NCI-H69 (cell line): ENCODE data around the gene DIS3L2.
"Not testable (repeated sequence)": the region's sequence is repeated elsewhere in the genome, so short reads cannot be mapped to it uniquely, and the experiment has no call there.

Experiments used
- DNase-seq: peaks from one replicate; lab custom pipeline; 2025; lab: John Stamatoyannopoulos, UW

Gene DIS3L2

DNA sequence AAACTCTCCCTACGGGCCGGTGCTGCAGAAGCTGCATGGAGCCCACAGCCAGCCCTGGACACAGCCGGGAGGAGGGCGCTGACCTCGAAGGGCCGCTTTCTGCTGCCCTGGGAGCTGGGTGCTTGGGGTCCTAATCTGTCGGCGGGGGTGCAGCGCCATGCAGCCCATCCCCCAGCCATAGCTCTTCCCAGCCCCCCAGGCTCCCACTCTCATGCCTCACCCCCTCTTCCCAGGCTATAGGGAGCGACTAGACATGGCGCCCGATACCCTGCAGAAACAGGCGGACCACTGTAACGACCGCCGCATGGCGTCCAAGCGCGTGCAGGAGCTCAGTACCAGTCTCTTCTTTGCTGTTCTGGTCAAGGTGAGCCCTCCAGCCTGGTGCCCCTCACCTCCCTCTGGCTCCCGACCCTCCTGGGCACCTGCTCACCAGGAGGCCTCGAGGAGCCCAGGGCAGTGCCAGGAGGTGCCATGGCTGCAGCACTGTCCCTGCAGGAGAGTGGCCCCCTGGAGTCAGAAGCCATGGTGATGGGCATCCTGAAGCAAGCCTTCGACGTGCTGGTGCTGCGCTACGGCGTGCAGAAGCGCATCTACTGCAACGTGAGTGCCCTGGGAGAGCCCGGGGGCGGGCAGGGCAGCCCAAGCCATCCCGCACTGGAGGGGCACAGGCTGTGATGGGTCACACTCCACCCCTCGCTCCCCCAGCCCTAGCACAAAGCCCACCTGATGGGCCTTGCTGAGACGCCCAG lies 372.8 kb downstream of the DIS3L2 start:
- DNase-seq = not testable (repeated sequence)

DNA sequence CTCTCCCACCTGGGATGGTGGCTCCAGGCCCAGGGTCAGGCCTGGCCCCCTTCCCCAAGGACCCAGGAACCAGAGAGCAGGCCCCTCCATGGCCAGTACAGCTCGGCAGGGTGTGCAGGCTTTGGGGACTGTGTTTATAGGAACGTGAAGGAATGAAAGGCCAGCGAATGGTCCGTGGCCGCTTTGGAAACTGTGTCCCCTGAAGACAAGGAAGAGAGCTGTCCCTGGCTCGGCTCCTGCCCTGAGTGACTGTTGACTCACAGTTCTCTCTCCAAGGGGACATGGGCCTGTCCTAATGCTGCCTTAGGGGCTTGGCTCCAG lies 373.3 kb downstream of the DIS3L2 start:
- DNase-seq = not testable (repeated sequence)

DNA sequence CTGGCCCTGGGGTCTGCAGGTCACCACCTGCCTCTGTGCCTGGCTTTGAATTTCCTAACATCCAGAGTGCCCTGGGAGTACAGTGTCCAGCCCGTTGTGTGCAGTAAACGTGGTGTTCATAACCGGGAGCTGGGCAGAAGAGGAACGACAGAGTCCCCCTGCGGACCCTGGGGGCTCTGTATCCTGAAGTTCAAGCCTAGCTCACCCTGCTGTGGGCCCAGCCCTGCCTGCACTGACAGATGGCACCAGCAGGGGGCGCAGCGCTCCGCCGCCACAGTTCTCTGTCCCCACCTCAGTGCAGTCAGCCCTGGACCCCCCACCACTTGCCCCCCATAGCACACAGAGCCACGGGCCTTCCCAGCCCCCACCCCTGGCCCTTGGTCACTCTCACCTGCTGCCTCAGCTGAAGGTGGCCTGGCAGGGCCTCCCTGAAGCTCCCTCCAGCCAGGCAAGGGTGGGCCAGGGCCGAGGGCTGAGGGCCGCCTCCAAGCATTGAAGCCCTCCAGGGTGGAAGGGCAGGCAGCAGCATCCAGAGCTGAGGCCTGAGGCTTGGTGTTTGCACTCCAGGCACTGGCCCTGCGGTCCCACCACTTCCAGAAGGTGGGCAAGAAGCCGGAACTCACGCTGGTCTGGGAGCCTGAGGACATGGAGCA lies 373.8 kb downstream of the DIS3L2 start:
- DNase-seq = not testable (repeated sequence)

DNA sequence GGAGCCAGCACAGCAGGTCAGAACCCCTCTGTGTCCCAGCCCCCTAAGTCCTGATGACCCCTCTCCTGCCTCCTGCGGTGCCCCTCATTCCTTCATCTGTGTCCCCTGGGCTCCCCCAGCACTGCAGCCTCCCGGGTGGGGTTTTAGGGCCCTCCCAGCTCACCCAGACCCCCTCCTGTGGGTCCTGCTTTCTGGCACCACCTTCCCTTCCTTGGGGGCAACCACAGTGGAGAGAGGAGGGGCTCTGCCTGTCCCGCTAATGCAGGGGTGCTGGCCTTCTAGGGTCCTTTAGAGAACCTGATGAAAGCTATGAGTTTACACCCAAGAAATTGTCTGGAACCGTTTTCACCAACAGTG lies 374.3 kb downstream of the DIS3L2 start:
- DNase-seq = no peak

DNA sequence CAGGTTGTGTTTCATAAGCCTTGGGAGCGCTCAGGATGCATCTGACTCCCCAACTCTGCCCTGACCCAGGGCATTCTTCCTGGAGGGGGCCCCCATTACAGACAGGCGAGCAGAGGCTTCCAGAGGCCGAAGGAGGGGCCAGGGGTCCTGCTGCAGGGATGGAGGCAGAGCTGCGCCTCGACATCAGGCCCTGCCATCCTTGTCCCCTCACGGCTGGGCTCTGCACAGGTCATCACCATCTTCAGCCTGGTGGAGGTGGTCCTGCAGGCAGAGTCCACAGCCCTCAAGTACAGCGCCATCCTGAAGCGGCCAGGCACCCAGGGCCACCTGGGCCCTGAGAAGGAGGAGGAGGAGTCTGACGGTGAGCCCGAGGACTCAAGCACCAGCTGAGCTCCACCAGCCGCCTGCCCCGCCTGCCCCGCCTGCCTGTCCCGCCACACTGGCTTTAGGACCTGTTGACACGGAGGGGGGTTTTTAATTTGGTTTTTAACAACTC lies 374.8 kb downstream of the DIS3L2 start:
- no peak for DNase-seq

DNA sequence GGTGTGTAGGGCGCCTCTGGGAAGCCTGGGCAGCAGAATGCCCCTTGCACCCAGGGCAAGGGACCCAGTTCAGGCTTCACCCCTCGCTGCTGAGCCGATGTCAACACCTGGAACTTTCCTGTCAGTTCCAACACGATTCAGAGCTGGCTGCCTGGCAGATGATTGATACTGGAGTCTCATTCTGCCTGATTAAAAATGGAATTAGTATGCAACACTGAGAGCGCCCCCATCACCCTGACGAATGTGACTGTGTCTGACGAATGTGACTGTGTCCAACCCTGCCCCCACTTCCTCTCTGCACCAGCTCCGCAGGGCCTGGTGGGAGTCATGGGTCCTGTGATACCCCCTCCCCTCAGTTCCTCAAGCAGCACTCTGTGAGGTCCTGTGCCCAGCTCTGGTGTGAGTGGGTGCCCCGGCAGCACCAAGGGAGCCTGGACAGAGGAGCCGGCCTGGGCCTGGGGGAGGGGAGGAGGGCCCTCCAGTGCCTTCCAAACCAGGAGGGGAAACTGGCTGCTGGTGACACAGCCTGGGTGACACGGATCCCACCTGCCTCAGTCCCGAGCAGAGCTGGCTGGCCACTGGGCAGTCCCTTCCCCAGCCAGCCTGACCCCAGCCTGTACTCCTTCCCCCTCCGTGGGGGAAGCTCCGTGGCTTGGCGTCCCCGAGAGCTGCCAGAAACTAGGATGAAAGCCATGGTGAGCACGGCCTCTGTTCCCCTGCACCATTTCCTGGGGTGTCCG lies 375.6 kb downstream of the DIS3L2 start:
- DNase-seq = no peak

DNA sequence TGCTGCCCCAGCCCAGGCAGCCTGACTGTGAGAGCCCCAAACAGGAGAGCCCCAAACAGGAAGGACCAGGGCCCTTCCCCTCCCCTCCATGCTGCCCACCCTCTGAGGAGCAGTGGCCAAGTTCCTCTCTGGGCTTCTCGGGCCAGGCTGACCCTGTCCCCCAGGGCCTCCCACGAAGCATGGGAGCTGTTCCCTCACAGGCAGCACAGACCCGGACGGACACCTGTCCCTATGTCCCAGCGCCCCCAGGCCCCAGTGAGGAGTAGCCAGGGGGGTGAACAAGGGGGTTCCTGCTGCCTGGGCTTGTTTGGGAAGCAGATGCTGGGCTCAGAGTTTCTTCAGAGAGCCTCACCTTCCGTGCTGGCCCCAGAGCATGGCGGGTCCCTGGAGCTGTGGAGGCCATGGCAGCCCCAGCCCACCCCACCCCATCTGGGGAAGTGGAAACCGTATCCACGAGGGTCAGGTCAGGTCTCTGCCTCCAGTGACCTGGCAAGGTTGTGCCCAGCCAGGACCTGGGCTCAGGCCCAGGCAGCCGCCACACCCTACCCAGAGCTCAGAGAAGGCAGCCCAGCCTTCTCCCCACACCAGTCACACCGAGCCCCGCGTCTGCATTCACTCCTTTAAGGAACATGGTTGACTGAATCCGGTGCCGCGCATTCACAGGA lies 376.7 kb downstream of the DIS3L2 start:
- not testable (repeated sequence) for DNase-seq

DNA sequence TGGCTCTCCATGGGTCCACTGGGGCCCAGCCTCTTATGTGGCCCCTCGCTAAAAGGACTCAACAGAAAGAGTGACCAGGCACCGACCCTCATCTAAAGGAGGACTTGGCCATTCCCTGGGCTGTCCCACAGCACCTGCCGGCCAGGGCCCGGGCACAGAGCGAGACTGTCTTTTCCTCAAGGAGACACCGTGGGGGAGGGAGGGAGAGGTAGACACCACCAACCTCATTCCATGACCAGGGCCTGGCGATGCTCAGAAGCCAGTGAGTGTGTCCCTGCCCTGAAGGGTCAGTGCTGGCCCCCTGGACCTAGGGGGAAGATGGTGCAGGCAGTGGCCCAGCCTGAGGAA lies 377.2 kb downstream of the DIS3L2 start:
- no peak for DNase-seq

DNA sequence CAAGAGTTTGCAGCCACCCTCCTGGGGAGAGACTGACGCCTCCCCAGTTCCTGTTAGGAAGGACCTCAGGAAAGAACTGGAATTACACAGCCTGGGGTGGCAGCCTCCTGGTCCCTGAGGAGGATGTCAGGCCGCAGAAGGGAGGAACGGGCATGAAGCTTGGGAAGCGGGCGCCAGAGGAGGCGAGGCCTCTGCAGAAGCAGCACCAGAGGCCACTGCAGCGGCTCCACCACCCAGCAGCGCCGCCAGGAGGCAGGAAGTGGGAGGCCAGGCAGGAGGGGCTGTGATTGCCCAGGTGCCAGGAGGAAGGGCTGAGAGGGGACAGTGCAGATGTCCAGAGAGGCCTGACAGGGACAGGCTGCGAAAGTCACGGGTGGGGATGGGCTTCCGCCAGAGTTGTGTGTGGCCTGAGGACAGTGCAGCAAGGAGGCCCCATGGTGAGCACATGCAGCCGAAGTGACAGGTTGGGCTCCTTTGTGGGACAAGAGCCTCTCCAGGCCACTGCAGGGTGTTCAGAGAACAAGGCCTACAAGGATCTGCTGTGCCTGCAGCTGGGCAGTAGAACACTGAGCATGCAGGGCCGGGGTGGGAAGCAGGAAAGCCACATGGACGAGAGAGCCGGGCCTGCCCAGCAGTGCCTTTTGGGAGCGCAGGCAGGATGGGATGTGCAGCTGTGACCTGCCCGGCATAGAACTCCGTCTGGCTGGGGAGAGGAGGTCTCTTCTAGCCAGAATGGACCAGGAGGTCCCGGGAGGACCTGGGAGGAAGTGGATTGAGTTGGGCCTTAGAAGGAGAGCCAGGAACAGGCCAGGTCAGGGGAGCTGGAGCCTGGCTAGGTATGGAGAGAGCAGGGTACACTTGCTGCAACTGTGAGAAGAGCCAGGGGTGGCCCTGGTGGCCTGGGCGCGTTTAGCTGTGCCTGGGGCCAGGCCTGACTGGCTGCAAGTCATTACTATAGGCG lies 377.9 kb downstream of the DIS3L2 start:
- peak; percentile 4 for DNase-seq

DNA sequence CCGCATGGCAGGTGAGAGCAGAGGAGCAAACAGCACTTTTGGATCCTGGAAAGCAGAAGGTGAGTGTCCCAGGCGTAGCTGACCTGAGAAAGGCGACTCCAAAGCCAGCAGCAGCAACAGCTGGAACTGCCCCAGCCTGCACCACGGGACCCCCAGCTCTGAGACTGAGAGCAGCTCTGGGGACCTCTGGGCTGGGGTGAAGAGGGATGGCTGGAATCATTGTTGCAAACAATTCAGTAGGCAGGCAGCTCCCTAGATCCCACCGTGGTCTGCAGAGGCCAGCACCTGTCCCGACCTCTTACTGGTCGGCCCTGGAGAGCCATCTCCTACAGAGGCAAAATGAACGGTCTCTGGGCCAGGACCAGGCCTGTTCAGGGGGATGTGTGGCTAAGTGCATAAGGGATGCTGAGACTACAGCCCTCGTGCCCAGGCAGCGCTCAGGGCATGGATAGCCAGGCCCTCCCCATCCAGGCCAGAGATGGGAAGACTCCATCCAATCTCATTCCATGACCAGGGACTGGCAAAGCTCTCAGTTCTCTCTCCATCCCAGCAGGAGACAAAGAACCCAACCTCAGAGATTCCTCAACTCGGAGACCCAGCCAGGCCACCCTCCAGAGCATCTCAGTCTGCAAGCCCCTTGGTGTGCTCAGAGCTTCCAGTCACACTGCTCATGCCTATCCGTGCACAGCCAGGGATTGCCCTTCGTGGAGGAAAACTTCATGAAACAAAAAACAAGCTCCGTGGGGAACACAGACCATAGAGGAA lies 378.8 kb downstream of the DIS3L2 start:
- no peak for DNase-seq

DNA sequence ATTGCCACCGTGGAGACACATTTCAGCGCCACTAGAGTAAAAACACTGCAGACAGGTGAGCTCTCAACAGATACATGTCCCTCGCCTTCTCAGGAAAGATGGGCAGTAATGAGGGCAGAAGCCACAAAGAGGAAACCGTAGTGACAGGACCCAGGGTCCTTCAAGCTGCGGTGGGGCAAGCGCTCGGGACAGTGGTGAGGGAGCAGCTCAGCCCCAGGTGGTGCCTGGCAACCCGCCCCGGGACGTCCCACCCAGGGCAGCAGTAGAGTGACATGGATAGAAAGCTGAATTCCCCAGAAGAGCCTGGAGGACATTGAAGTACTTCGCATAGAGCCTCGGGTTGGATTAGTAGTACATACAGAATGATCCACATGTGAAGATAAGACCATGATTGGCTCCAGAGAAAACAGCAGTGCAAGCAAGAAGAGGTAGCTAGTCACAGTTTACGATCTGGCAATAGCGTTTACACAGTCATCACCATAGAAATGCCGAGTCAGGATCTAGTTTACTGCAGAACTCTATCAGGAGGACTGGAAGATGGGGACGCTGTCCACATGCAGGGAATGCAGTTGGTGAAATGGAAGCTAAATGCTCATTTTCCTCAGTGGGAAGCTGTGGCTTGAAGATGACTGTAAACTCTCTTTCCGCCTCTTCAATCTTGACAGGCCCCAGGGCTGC lies 379.7 kb downstream of the DIS3L2 start:
- no peak for DNase-seq

DNA sequence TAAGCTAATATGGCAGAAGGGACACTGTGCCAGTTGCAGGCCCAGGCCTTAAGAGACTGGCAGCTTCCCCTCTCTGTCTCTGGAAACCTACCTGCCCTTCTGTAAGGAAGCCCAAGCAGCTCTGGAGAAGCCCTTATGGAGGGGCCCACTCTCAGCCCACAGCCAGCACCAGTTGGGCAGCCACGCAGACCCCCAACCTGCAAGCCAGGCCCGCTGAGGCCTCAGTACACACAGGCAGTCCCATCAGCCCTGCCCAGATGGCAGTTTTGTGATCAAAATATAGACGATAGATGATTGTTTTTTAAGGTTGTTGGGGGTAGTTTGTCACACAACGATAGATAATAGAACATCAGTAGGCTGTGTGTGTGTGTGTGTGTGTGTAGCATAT lies 380.2 kb downstream of the DIS3L2 start:
- DNase-seq = no peak

DNA sequence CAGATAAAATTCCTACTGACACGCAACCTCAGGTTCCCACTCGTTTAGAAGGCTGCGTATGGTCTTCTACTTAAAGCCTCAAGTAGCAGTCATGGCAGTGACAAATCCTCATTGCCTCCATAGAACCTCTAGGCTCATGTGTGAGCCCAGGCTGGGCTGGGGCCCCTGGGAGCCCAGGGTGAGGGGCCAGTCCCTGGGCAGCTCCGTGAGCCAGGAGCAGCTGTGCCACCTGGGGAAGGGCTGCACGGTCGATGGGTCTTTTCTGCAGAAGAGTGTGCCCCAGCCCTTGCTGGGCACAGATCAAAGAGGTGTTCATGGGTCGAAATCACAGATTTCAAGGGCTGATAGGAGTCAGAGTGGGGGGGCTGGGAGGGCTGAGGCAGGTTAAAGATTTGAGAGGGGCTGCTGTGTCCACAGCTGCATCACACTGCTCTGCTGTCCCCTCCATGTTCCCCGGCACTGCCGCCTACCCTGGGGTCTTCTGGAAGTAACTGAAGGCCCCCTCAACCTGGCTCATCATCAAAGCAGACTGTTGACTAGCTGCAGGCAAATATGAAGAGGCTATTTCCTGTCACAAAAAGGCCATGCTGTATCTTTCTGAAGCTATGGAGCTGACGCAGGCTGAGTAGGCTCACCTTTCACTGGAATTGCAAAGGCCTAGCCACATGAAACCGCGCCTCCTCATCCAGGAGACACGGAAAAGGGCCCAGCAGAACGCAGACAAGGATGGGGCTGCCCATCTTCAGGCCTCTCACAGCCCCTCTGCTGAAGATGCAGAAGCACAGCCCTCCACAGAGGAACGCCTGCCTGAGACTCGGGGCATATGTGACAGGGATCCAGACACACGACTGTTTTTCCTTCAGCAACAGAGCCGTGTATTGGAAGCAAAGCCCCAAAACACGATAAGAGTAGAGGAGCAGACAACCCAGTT lies 381.4 kb downstream of the DIS3L2 start:
- no peak for DNase-seq

DNA sequence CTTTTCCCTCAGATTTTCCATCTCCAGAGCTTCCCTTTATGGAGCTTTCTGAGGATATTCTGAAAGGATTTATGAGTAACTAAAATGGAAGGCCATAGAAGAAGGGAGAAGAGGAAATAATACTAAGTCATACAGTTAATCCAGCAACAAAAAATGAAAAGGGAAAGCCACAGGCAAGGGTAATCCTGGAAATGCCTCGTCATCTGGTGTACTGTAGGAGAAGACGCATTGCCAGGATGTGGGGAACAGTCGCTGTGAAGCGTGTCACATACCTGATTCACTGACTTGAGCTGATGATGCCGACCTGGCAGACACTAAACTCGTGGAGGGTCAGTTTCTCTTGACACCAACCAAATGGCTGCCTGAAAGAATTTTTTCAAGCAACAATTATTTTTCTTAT lies 382.3 kb downstream of the DIS3L2 start:
- DNase-seq = no peak

DNA sequence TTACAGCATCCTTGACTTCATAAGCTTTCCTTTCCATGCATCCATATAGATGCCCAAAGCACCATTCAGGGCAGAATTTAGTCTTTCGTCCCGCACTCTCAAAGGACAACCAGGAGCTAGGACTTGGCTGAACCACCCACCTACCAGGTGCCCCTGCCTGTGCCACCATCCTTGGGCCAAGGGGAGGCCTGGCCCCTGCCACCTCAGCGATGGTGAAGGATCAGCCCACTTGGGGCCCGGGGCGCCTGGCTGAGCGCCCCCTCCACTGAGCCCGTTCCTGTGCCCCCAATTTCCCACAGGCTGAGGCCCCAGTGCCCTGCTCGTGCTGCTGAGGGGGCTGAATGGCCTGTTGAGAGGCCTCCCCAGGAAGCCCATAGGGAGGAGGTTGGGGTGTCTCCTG lies 383.7 kb downstream of the DIS3L2 start:
- DNase-seq = no peak

DNA sequence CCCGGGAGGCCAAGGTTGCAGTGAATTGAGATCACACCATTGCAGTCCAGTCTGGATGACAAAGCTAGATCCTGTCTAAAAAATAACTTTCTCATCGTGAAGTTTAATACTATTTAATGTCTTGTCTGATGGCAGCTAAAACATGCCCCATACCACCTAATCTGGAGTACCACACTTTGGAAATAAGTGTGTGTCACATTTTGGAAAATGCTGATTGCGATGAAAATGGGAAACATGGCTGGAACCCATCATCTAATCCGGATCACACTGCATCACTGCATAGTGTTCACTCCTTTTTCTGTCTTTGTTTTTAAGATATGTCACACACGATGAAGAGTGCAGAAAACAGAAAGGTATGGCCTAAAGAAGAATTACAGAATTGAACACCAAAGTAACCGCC lies 385.9 kb downstream of the DIS3L2 start:
- no peak for DNase-seq

DNA sequence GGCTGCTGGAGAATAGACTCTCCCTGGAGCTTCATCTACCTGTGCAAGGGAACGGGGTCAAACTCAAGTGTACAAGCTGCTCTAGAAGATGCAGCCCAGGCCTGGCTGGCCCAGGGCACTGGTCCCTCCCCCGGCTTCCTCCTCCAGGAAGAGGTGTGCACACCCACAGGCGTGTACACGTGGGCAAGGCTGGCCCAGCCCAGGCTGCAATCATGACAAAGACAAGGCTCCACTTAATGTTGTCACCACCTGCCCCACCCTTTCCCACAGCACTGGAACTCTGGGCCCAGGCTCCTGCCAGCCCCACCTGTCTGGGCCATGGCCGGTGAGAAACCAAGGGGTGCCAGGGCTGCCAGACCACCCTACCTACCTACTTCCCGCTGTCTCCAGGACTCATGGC lies 387.4 kb downstream of the DIS3L2 start:
- DNase-seq = no peak

DNA sequence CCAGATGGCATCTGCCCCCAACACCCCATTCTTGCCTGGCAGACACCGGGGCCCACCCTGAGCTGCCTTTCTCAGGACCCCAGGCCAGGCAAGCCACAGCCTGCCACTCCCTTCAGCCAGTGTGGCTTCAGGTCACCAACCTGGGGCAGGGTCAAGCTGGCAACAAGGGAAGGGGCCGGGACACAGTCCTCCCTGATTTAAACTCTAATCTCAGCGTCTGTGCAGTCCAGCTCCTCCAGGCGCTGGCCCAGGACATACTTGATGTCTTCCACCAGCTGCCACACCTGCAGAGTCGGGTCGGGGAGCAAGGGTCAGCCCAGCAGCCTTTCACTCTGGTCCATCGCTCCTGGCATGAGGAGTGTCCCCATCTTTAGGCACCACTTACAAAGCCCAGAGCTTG lies 388.0 kb downstream of the DIS3L2 start:
- no peak for DNase-seq
